IPS-NIHi11 (cell line): ENCODE results near the gene ATP5F1E.
"Not testable (repeated sequence)": the region's sequence is repeated elsewhere in the genome, so short reads cannot be mapped to it uniquely, and the experiment has no call there.

Experiments
- DNase-seq: peaks from one replicate; pipeline ENCODE4 v3.0.0; 2012; ENCODE audit warnings: mixed read lengths, low spot score

ATP5F1E gene

DNA sequence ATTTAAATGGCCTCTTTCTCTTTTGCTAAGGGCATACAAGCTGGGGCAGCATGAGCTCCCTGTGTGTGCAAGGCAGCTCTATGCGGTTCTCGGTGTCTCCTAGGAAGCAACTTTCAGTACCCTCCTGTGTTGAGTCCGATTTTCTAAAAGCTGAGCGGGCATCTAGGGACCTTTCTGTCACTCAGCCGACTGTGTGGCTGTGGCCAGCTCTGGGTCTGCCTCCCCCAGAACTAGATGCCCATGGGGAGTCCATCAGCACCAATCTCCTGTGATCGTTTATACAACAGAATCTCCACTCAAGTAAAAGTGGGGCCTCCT, 43.6 kb downstream of the ATP5F1E start:
- DNase-seq = no peak

DNA sequence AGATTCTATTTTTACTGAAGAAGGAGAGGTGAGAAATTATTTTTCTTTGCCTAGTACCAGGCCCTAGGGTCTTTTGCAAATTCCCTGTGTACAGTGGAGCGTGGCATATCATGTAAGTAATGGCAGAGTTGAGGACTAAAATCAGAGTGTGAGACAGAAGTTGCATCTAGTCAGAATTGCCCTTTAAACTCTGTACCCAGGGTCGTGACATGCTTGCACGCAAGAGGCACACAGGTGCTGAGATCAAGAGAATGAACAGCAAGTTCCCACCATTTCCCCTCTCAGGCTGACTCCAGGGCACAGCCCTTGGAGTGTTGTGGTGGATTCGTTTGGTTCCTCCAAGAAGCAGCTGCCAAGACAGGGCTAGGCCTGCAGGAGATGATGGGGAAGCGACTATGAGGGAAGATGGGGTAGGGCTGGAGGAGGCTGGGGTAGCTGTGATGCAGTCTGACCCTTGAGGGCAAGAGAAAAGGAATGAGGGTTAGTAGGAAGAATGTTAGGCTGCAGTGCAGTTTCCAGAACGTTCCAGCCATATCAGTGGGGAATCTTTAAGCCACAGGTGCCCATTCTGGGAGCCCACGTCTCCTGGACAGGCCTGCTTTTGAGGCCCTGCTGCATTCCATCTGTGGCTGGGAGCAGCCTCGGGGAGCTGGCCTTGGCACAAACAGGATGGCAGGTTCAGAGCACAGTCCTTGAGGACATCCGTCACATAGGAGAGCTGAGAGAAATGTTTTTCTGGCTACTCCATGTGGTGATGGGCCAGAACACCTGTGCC, 44.2 kb downstream of the ATP5F1E start:
- DNase-seq = no peak

- no peak for DNase-seq
Measured at GRCh38 chr20:58986968-58987517, 45.1 kb downstream of the ATP5F1E start.

DNA sequence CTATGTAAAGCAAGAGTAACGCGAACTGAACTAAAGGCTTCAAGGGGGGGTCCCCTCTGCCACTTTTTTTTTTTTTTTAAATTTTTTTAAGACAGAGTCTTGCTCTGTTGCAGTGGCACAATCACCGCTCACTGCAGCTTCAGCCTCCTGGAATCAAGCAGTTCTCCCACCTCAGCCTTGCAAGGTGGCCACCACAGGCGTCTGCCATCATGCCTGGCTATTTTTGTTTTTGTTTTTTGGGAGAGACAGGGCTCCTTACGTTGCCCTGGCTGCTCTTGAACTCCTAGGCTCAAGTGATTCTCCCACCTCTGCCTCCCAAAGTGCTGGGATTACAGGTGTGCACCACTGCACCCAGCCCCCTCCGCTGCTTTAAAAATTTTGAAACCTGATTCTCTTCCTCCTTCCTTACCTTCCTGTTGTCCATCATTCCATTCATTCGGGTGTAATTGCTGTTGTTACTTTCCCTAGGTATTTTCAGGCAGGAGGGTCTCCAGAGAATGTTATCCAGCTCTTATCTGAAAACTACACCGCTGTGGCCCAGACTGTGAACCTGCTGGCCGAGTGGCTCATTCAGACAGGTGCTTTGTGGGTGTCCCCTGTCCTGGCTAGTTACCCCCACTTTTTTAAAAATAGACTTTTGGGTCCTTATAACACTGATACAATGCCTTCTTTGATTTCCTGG, 45.7 kb downstream of the ATP5F1E start:
- DNase-seq = no peak

DNA sequence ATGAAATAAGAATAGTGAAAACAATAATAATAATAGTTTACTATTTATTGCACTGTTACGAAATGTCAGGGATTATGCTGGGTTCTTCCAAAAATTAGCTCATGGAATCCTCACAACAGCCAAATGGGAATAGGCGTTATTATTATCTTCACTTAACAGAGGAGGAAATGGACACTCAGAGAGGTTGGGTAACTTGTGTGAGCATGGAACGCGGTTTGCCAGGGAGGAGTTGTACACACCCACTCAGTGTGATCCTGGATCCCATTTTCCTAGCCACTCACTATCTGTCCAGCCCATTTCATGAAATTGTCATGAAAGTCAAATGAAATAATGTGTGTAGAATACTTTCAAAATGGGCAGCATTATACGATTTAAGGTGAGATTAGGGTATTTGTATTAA, 46.5 kb downstream of the ATP5F1E start:
- DNase-seq = no peak

- no peak for DNase-seq
Measured at GRCh38 chr20:58984691-58985090, 47.4 kb downstream of the ATP5F1E start.

DNA sequence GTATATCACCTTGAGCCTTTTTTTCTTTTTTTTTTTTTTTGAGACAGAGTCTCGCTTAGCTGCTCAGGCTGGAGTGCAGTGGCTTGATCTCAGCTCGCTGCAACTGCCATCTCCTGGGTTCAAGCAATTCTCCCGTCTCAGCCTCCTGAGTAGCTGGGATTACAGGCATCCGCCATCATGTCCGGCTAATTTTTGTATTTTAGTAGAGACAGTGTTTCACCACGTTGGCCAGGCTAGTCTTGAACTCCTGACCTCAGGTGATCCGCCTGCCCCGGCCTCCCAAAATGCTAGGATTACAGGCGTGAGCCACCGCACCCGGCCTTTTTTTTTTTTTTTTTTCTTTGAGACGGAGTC, 49.0 kb downstream of the ATP5F1E start:
- not testable (repeated sequence) for DNase-seq

DNA sequence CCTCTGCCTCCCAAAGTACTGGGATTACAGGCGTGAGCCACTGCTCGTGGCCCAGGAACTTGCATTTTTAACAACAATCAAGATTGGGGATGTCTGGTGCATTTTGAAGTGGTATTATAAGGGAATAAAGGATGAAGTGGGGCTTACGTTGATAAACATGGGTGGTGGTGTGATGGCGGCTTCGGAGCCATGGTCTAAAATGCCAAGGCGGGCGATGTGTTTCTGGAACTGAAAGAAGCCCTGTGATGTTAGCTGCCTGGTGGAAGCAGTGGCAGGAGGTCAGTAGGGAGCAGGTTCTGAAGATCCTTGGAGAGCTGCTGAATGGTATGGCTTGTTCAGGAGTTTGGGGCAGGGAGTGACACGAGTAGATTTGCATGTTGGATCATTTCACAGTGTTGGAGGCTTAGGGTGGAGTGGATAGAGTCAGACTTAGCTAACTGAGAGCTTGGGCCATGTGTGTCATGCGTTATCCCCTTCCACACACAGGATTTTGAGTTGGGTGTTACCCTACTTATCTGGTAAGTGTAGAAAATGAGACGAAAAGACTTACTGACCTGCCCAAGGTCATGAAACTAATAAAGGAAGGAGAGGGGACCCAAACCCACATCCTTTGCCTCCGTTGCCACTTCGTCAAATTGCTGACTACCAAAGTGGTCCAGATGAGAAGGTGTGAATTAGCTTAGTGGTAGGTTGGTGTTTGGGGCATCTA, 49.6 kb downstream of the ATP5F1E start:
- DNase-seq = no peak

DNA sequence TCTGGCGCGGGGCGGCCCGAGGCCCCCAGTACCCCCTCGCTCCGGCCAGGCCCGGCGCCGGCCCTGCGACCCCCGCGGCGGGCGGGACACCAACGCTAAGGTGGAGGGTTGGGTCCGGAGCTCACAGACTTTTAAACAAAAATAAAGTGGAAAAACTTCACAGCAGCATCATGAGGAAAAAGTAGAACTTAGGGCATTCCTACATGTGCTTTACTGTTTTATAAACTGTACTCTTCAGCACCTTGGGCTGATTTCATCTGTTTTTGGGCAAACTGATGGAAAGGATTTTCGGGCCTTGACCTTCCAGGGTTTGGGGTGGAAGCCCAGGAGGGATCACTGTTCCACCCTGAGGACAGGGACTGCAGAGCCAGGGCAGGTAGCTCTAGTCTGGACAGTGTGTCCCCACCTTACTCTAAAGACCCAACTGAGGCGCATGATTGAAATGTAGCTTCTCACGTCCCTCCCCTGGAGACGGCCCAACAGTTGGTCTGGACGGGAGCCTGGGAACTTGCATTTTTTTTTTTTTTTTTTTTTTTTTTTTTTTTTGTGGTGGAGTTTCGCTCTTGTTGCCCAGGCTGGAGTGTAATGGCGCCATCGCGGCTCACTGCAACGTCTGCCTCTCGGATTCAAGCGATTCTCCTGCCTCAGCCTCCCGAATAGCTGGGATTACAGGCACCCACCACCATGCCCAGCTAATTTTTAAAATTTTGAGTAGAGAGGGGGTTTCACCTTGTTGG, 50.3 kb downstream of the ATP5F1E start:
- no peak for DNase-seq

DNA sequence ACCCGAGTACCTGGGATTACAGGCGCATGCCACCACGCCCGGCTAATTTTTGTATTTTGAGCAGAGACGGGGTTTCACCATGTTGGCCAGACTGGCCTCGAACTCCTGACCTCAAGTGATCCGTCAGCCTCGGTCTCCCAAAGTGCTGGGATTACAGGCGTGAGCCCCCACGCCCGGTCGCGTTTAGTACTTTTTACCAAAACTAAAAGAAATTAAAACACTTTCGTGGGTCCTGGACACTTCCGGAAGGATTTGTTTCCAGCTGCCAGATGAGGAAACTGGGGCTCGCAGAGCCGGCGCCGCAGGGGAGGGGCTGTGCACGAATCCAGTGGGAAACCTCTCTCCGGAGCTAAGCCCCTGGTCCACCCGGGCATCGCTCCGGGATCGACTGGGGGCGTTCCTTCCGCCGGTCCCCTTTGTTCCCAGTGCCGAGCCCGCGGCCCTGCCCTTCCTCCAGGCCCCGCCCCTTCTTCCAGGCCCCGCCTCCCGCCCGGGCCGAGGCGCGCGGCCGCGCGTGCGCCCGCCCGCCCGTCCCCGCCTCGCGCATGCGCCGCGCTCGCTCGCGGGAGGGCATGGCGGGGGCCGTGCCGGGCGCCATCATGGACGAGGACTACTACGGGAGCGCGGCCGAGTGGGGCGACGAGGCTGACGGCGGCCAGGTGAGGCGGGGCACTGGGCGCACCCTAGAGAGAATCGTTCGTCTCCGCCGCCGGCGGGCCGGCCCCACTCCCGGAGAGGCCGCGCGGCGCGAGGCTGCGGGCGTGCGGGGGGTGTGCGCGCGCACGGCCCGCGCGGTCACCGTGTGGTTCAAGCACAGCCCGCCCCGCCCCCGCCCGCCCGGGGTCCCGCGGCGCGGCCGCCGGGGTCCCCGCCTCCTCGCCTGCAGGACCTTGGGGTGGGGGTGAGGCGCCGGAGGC, 51.2 kb downstream of the ATP5F1E start, which contains the start of gene NELFCD:
Gene NELFCD (plus strand): TSS at position 546 of the 917 bp plus-strand sequence. CDS start 54 bp downstream, at position 600.
- peak; percentile 99 for DNase-seq

DNA sequence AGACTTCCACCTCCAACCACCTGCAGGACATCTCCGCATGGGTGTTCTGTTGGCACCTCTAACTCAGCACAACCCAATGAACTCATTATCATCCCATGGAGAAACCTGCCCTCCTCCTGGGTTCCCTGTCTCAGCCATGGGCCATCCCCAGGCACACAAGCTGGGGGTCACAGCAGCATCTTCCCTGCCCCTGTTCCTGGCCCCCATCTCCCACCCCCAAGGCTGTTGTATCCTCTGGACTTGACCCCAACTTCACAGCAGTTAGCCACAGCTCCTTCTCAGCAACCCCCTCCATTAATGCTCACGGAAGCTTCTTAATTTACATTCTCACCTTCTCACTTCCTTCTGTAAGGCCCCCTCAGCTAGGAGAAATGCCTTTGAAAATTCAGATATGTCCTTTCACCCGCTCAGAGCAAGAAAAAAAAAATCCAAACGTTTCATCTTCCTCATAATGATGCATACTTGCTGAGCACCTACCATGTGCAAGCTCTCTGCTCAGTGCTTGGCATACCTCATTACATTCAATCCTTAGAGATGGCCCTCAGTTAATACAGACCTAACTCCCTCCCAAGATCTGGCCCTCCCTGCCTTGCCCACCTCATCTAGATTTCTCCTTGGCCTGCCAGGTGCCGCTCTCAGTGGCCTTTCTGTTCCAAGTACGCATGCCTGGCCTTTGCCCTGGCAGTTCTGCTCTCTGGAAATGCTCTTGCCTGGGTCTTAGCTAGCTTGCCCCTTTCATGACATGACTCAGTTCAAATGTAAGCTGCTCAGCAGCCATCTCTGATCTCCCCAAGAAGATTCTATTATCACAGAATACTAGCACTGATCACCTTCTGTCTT, 53.6 kb downstream of the ATP5F1E start:
- DNase-seq = no peak

DNA sequence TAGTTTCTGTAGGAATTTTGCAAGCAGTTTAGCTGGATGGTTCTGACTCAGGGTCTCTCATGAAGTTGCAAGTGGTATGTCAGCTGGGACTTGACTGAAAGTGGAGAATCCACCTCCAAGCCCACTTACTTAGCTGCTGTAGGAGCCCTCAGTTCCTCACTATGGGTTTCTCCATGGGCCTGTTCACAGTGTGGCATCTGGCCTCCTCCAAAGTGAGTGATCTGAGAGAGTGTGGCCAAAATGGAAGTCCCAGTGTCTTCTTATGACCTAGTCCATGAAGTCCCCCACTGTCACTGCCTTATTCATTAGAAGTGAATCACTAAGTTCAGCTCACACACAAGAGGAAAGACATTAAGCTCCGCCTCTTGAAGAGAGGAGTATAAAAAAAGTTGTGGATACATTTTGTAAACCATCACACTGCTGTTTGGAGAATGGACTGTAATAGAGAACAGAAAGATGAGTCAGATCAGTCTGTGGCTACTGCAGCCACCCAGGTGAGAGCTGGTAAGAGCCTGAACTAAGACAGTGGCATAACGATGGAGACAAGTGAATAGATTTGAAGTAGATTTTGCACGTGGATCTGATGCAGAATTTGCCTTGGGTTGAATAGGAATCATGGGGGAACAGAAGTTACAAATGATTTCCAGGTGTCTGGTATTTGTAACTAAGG, 55.9 kb downstream of the ATP5F1E start:
- DNase-seq = no peak
